HepG2 (cell line): ENCODE measurements around the gene LYSMD3.

Experiments used
- ATF6 ChIP-seq: sonication (generic); formaldehyde crosslinking; conservative IDR thresholded peaks from 2 replicates; pipeline ENCODE4 v1.4.0; 2020; ENCODE audit warnings: missing genetic modification reagents
- CAMTA2 ChIP-seq: sonication (generic); formaldehyde crosslinking; IDR thresholded peaks from 2 replicates; pipeline ENCODE4 v1.4.0; 2020; ENCODE audit warnings: mild to moderate bottlenecking, missing genetic modification reagents, borderline replicate concordance
- CTCF ChIP-seq: sonication (generic); formaldehyde crosslinking; IDR thresholded peaks from 2 replicates; pipeline ENCODE4 v1.5.0; 2020; ENCODE audit warnings: mild to moderate bottlenecking, missing genetic modification reagents, moderate library complexity
- EP300 ChIP-seq, 3 experiments: sonication (generic) in 1 of 3; formaldehyde crosslinking in 1 of 3; IDR thresholded peaks; 2 replicates each; pipeline versions ENCODE4 v1.5.1 to v1.6.1; 2011 to 2020; ENCODE audit warnings: low read depth in 2 of 3, low read length in 2 of 3, borderline replicate concordance in 1 of 3, improper control_type of control experiment in 1 of 3, mild to moderate bottlenecking in 1 of 3, missing genetic modification reagents in 1 of 3, moderate library complexity in 1 of 3
- POLR2G ChIP-seq: fragments of 200-400 bp; formaldehyde crosslinking; IDR thresholded peaks from 2 replicates; pipeline ENCODE4 v1.6.1; 2018; ENCODE audit warnings: mild to moderate bottlenecking, low read depth, low read length, moderate library complexity
- REST ChIP-seq, 2 experiments: IDR thresholded peaks; 2 replicates each; pipeline ENCODE4 v1.6.1; 2011 to 2012; ENCODE audit warnings: low read length in 2 of 2, borderline replicate concordance in 1 of 2, low read depth in 1 of 2, mild to moderate bottlenecking in 1 of 2, moderate library complexity in 1 of 2
- SNRNP70 ChIP-seq: fragments of 200-400 bp; formaldehyde crosslinking; IDR thresholded peaks from 2 replicates; pipeline ENCODE4 v1.6.1; 2017; ENCODE audit warnings: mild to moderate bottlenecking, low read depth, low read length, moderate library complexity
- STAT6 ChIP-seq: sonication (generic); formaldehyde crosslinking; IDR thresholded peaks from 2 replicates; pipeline ENCODE4 v1.4.0; 2020; ENCODE audit warnings: missing genetic modification reagents, mild to moderate bottlenecking, borderline replicate concordance

- TF ChIP-seq SNRNP70 (no peak), ATF6 (CRISPR knock-in tag) (no peak), CAMTA2 (CRISPR knock-in tag) (no peak), CTCF (CRISPR knock-in tag) (no peak), EP300 (IDR thresholded peaks at IDR 0.05; ENCODE audit: low read depth in 2 of 2, low read length in 2 of 2) (no peak), EP300 (CRISPR knock-in tag; IDR thresholded peaks at IDR 0.05; ENCODE audit: borderline replicate concordance) (no peak), REST (IDR thresholded peaks at IDR 0.05; ENCODE audit: borderline replicate concordance in 1 of 2, low read depth in 1 of 2, low read length in 2 of 2) (no peak), POLR2G (no peak), STAT6 (CRISPR knock-in tag) (no peak)
Measured at GRCh38 chr5:90561766-90562165, 32.4 kb upstream of the LYSMD3 start.
